IMR-90 (cell line): ENCODE measurements around the gene TBX4. TPM values are rescaled to one million over a fixed set of nuclear protein-coding genes. Genes with fewer than 3 reads are reported as not detected.

Experiments
- ATAC-seq: fragments of 200-7000 bp; cut with Tn5 transposase; 2 replicates; pipeline ENCODE4 v1.9.1; 2020; ENCODE audit warnings: low read depth, mild to moderate bottlenecking, moderate library complexity
- BruUV-seq: library from RNA; stranded (reverse); fragments of 400-500 nt; replicated peaks from 2 replicates; lab custom pipeline; 2021; lab: Mats Ljungman, UMichigan
- CTCF ChIA-PET: fragments of 300-600 bp; formaldehyde crosslinking; extraction: SDS; loops from one replicate; lab custom pipeline; 2021; ENCODE audit warnings: antibody characterized with exemption; lab: Yijun Ruan, JAX
- POLR2A ChIA-PET: fragments of 300-600 bp; sonication (Branson Sonifier 250); formaldehyde crosslinking; loops from one replicate; lab custom pipeline; 2022; ENCODE audit warnings: antibody characterized with exemption; ENCODE audit not compliant: unreplicated experiment; lab: Charles Lee
- DNase-seq: peaks from one replicate; pipeline ENCODE4 v3.0.0; 2013
- H2AFZ ChIP-seq: replicated peaks from 2 replicates; pipeline ENCODE3; 2013; ENCODE audit warnings: low read length, mild to moderate bottlenecking; ENCODE audit not compliant: poor library complexity
- H2AK5ac ChIP-seq: 2 replicates; pipeline ENCODE4 v1.6.1; 2013; ENCODE audit warnings: low read depth, low read length, inconsistent platforms
- H2AK9ac ChIP-seq: replicated peaks from 2 replicates; pipeline ENCODE3; 2013; ENCODE audit warnings: mild to moderate bottlenecking, low read depth, low read length, moderate library complexity; ENCODE audit not compliant: poor library complexity
- H2BK120ac ChIP-seq: 2 replicates; pipeline ENCODE4 v1.6.1; 2013; ENCODE audit warnings: low read depth, low read length, inconsistent platforms
- H2BK15ac ChIP-seq: 3 replicates; pipeline ENCODE4 v1.6.1; 2013; ENCODE audit warnings: low read depth, low read length, inconsistent platforms
- H2BK20ac ChIP-seq: 2 replicates; pipeline ENCODE4 v1.6.1; 2013; ENCODE audit warnings: low read depth, mild to moderate bottlenecking, inconsistent platforms, low read length, moderate library complexity
- H2BK5ac ChIP-seq: 2 replicates; pipeline ENCODE4 v1.6.1; 2013; ENCODE audit warnings: mild to moderate bottlenecking, low read depth, low read length, inconsistent platforms; ENCODE audit not compliant: poor library complexity, severe bottlenecking
- H3K14ac ChIP-seq: replicated peaks from 2 replicates; pipeline ENCODE4 v1.6.1; 2013; ENCODE audit warnings: low read depth, low read length, inconsistent platforms
- H3K18ac ChIP-seq: 2 replicates; pipeline ENCODE4 v1.6.1; 2013; ENCODE audit warnings: low read depth, low read length, control low read depth
- H3K23ac ChIP-seq: 2 replicates; pipeline ENCODE4 v1.6.1; 2013; ENCODE audit warnings: low read depth, low read length, inconsistent platforms
- H3K27ac ChIP-seq: 2 replicates; pipeline ENCODE4 v1.5.1; 2013; ENCODE audit warnings: mild to moderate bottlenecking, control low read depth, low read length; ENCODE audit not compliant: insufficient read depth
- H3K27me3 ChIP-seq: 2 replicates; pipeline ENCODE4 v1.6.1; 2013; ENCODE audit warnings: low read length; ENCODE audit not compliant: control insufficient read depth, insufficient read depth
- H3K36me3 ChIP-seq: 2 replicates; pipeline ENCODE4 v1.6.1; 2013; ENCODE audit warnings: low read length, mixed read lengths; ENCODE audit not compliant: control insufficient read depth, insufficient read depth
- H3K4ac ChIP-seq: 2 replicates; pipeline ENCODE4 v1.6.1; 2013; ENCODE audit warnings: low read depth, low read length, inconsistent platforms
- H3K4me1 ChIP-seq: 2 replicates; pipeline ENCODE4 v1.6.1; 2013; ENCODE audit warnings: low read length, mixed read lengths; ENCODE audit not compliant: control insufficient read depth, insufficient read depth
- H3K4me2 ChIP-seq: 2 replicates; pipeline ENCODE4 v1.6.1; 2013; ENCODE audit warnings: low read depth, mild to moderate bottlenecking, control low read depth, low read length, moderate library complexity
- H3K4me3 ChIP-seq: 2 replicates; pipeline ENCODE4 v1.5.1; 2013; ENCODE audit warnings: low read depth, mild to moderate bottlenecking, control low read depth, low read length, moderate library complexity; ENCODE audit not compliant: insufficient read depth
- H3K56ac ChIP-seq: 2 replicates; pipeline ENCODE4 v1.6.1; 2013; ENCODE audit warnings: low read length, inconsistent platforms; ENCODE audit not compliant: insufficient read depth; ENCODE audit errors: extremely low read depth
- H3K79me1 ChIP-seq, 2 experiments: 2 replicates each; pipeline ENCODE4 v1.6.1; 2013; ENCODE audit warnings: low read length in 2 of 2, inconsistent platforms in 1 of 2, low read depth in 1 of 2
- H3K9ac ChIP-seq: 2 replicates; pipeline ENCODE4 v1.6.1; 2013; ENCODE audit warnings: low read depth, low read length, control low read depth
- H3K9me1 ChIP-seq: 2 replicates; pipeline ENCODE4 v1.6.1; 2013; ENCODE audit warnings: low read length, inconsistent platforms; ENCODE audit not compliant: insufficient read depth
- H3K9me3 ChIP-seq: 2 replicates; pipeline ENCODE4 v1.6.1; 2013; ENCODE audit warnings: low read length; ENCODE audit not compliant: control insufficient read depth, insufficient read depth
- H4K20me1 ChIP-seq: 2 replicates; pipeline ENCODE4 v1.6.1; 2013; ENCODE audit warnings: low read length, inconsistent platforms; ENCODE audit not compliant: insufficient read depth
- H4K5ac ChIP-seq: 2 replicates; pipeline ENCODE4 v1.6.1; 2013; ENCODE audit warnings: mild to moderate bottlenecking, low read depth, low read length, control low read depth
- H4K8ac ChIP-seq, 2 experiments: 2 replicates each; pipeline ENCODE4 v1.6.1; 2013; ENCODE audit warnings: low read depth in 2 of 2, low read length in 2 of 2, control low read depth in 1 of 2, inconsistent platforms in 1 of 2
- H4K91ac ChIP-seq: 2 replicates; pipeline ENCODE4 v1.6.1; 2013; ENCODE audit warnings: low read depth, low read length, inconsistent platforms; ENCODE audit not compliant: insufficient read depth
- BHLHE40 ChIP-seq: fragments of 150-350 bp; IDR thresholded peaks from 2 replicates; pipeline ENCODE4 v1.6.1; 2016; ENCODE audit warnings: mild to moderate bottlenecking, low read depth, low read length
- CEBPB ChIP-seq: IDR thresholded peaks from 2 replicates; pipeline ENCODE4 v1.6.1; 2012; ENCODE audit warnings: low read depth, low read length, improper control_type of control experiment
- CHD1 ChIP-seq: IDR thresholded peaks from 2 replicates; pipeline ENCODE4 v1.6.1; 2012; ENCODE audit warnings: low read depth, low read length, improper control_type of control experiment
- CTCF ChIP-seq: conservative IDR thresholded peaks from 2 replicates; pipeline ENCODE4 v1.5.1; 2012; ENCODE audit warnings: mild to moderate bottlenecking, low read depth, low read length, improper control_type of control experiment
- FOS ChIP-seq: fragments of 150-350 bp; IDR thresholded peaks from 2 replicates; pipeline ENCODE4 v1.6.1; 2016; ENCODE audit warnings: low read depth, low read length
- MAZ ChIP-seq: IDR thresholded peaks from 2 replicates; pipeline ENCODE4 v1.6.1; 2012; ENCODE audit warnings: low read depth, mild to moderate bottlenecking, low read length, improper control_type of control experiment, moderate library complexity, borderline replicate concordance
- NFE2L2 ChIP-seq: fragments of 150-350 bp; IDR thresholded peaks from 2 replicates; pipeline ENCODE4 v1.6.1; 2016; ENCODE audit warnings: low read depth, mild to moderate bottlenecking, low read length
- RAD21 ChIP-seq: IDR thresholded peaks from 2 replicates; pipeline ENCODE4 v1.6.1; 2012; ENCODE audit warnings: low read length, improper control_type of control experiment
- RCOR1 ChIP-seq: IDR thresholded peaks from 2 replicates; pipeline ENCODE4 v1.6.1; 2012; ENCODE audit warnings: mild to moderate bottlenecking, low read length, improper control_type of control experiment; ENCODE audit not compliant: insufficient replicate concordance
- RFX5 ChIP-seq: IDR thresholded peaks from 2 replicates; pipeline ENCODE4 v1.8.0; 2012; ENCODE audit warnings: low read depth, mild to moderate bottlenecking, low read length, moderate library complexity
- USF2 ChIP-seq: fragments of 150-350 bp; IDR thresholded peaks from 2 replicates; pipeline ENCODE4 v1.6.1; 2017; ENCODE audit warnings: mild to moderate bottlenecking, antibody characterized with exemption, low read length, low read depth
- WGBS, 2 experiments: methylation state at CpG; one replicate each; pipeline versions ENCODE4 v1.1.5 to v1.1.7; 2013; ENCODE audit warnings: missing lambda C conversion rate in 2 of 2; ENCODE audit not compliant: insufficient read length in 1 of 2; ENCODE audit errors: extremely low coverage in 2 of 2; 5-methylcytosine and 5-hydroxymethylcytosine counted together
- dilution Hi-C: fragments of 300-500 bp; cut with HindIII; formaldehyde crosslinking; loops from one replicate; pipeline ENCODE4 v1.14.3; 2018; ENCODE audit warnings: low sequenced_read_pairs; ENCODE audit not compliant: unreplicated experiment
- in situ Hi-C: fragments of 300-500 bp; cut with MboI; formaldehyde crosslinking; loops from 3 replicates; pipeline ENCODE4 v1.14.3; 2019; ENCODE audit warnings: low sequenced_read_pairs, inconsistent platforms, mixed read lengths
- intact Hi-C: fragments of 100-400 bp; cut with micrococcal nuclease; formaldehyde crosslinking; loops from 2 replicates; pipeline ENCODE4 v1.10.0; 2022
- polyA plus RNA-seq, 3 experiments: library from polyadenylated mRNA; depleted of rRNA; stranded (reverse); fragments of >200 nt; gene quantifications; 2 replicates each; pipeline ENCODE4 v1.2.3, GENCODE V29; 2012; ENCODE audit warnings: low replicate concordance in 1 of 3
- total RNA-seq: library from RNA; depleted of rRNA; stranded (reverse); fragments of >200 nt; gene quantifications from 2 replicates; pipeline ENCODE4 v1.2.3, GENCODE V29; 2012

Gene TBX4
- total and polyA plus RNA-seq, 2 of the 4 experiments (the other 2 are of a cell fraction): 0.05 TPM; not detected in 1

GRCh38 chr17:61458421-61459141 is 6.4 kb downstream of the TBX4 start:
- no peak overlapping the region; the same call in 2 of the 3 replicates for H2BK15ac ChIP-seq
- in situ Hi-C loops: no loop called here
- H2BK20ac ChIP-seq: no peak overlapping the region
- H4K8ac ChIP-seq: no peak overlapping the region
- 20% methylated on average over 1 of the region's 5 CpGs; no CpG with 5 or more reads in 1 of the 2 experiments for WGBS, 2 experiments
- intact Hi-C loops: no loop called here
- no peak overlapping the region for H2AK5ac ChIP-seq
- H3K9me3 ChIP-seq: peaks cover 34% of the 10 kb centered on the region
- H2AK9ac ChIP-seq: no peak overlapping the region
- H2BK5ac ChIP-seq: no peak overlapping the region
- H3K36me3 ChIP-seq: no peaks in the 10 kb centered on the region
- no peak overlapping the region for H3K9ac ChIP-seq
- no peak overlapping the region for H3K4ac ChIP-seq
- no peaks in the 10 kb centered on the region for H3K9me1 ChIP-seq
- H2BK120ac ChIP-seq: no peak overlapping the region
- no peak overlapping the region for H3K4me2 ChIP-seq
- ChIA-PET CTCF (no interaction called here), POLR2A (no interaction called here)
- no peak overlapping the region for H3K14ac ChIP-seq
- H3K27me3 ChIP-seq: peaks cover 94% of the 10 kb centered on the region
- TF ChIP-seq RCOR1 (no peak), BHLHE40 (no peak), CEBPB (no peak), MAZ (no peak), RFX5 (no peak), CTCF (no peak), FOS (no peak), USF2 (no peak), NFE2L2 (no peak), CHD1 (no peak), RAD21 (no peak)
- no peak overlapping the region for H3K18ac ChIP-seq
- H4K20me1 ChIP-seq: no peaks in the 10 kb centered on the region
- no peak overlapping the region for H4K91ac ChIP-seq
- no peak overlapping the region for H4K5ac ChIP-seq
- no TSS peak for BruUV-seq
- no peak overlapping the region for H3K56ac ChIP-seq
- ATAC-seq: no peak
- no peak overlapping the region for H2AFZ ChIP-seq
- DNase-seq: no peak
- H3K27ac ChIP-seq: no peak overlapping the region
- dilution Hi-C loops: no loop called here
- H3K4me1 ChIP-seq: peaks cover 4% of the 10 kb centered on the region
- no peaks in the 10 kb centered on the region for H3K79me1 ChIP-seq
- no peak overlapping the region for H3K23ac ChIP-seq
- H3K4me3 ChIP-seq: no peak overlapping the region
